ENCODE measurements around the gene OSMR.

The OSMR gene

GRCh38 chr5:38845526-38846378 lies at the start of gene OSMR:
Gene OSMR, plus strand, starts transcription at chr5:38846012. Its CDS starts 23,033 bp downstream, at chr5:38869045.
- no peak for DNase-seq (ENCODE audit: low read depth)

DNA sequence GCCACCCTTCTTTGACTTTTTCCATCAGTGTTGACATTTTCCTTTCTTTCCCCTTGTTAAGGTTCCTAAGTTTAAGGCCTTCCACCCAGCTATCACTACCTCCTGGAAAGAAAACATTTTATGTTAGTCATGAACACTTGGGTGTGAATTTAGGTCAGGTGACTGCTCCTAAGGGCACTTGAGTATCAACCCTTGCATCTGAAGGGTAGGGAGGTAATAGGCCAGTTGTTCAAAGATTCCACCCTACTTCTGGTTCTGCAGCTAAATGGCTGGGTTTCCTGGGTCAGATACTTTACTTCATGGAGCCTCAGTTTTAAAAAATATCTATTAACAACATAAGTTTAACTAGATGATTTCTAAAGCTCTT lies 49.1 kb upstream of the OSMR start:
- no peak for DNase-seq (ENCODE audit: low read depth)

- DNase-seq (ENCODE audit: low read depth) = no peak
Measured at GRCh38 chr5:38797838-38798237, 48.0 kb upstream of the OSMR start.

- no peak for DNase-seq (ENCODE audit: low read depth)
Measured at GRCh38 chr5:38799556-38800377, 46.0 kb upstream of the OSMR start.

- no peak for DNase-seq (ENCODE audit: low read depth)
Measured at GRCh38 chr5:38800515-38800914, 45.3 kb upstream of the OSMR start.

DNA sequence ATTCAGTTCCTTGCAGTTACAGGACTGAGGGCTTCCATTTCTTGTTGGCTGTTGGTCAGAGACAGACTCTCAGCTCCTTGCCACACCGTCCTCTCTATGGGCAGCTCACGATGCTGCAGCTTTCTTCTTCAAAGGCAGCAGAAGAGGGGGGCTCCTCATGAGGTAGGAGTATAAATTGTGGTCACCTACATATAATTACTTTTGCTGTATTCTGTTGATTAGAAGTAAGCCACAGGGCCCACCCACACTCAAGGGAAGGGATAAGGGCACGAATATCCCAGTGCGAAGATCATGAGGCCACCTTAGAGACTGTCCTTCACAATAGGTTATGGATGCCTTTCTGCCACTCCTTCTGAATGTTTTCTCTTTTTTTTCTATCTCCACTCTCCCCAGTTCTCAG lies 43.7 kb upstream of the OSMR start:
- DNase-seq (ENCODE audit: low read depth) = no peak

GRCh38 chr5:38803246-38803645 lies 42.6 kb upstream of the OSMR start:
- DNase-seq (ENCODE audit: low read depth) = no peak

DNA sequence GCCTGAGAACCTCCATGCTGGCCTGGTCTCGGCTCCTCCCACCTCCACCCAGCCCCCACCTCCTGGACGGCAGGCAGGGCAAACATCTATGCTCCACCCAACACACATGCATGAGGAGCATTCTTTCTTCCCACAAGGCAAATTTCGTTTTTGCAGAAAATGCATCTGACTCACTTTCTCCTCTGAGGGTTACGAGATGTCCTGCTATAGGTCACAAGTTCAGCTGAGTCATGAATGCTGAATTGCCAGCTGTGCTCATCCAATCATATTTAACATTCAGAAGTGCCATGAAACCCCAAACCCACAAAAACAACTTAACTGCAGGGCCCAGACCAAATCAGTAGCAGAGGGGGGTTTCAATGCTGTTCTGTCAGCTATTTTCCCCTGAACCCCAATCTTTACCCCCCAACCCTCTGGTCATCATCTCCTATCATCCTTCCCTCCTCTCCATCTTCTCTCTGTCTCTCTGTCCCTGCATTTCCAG lies 39.0 kb upstream of the OSMR start:
- DNase-seq (ENCODE audit: low read depth) = no peak

GRCh38 chr5:38807570-38808483 lies 38.0 kb upstream of the OSMR start:
- DNase-seq (ENCODE audit: low read depth) = no peak

GRCh38 chr5:38808666-38809343 lies 37.0 kb upstream of the OSMR start:
- no peak for DNase-seq (ENCODE audit: low read depth)

DNA sequence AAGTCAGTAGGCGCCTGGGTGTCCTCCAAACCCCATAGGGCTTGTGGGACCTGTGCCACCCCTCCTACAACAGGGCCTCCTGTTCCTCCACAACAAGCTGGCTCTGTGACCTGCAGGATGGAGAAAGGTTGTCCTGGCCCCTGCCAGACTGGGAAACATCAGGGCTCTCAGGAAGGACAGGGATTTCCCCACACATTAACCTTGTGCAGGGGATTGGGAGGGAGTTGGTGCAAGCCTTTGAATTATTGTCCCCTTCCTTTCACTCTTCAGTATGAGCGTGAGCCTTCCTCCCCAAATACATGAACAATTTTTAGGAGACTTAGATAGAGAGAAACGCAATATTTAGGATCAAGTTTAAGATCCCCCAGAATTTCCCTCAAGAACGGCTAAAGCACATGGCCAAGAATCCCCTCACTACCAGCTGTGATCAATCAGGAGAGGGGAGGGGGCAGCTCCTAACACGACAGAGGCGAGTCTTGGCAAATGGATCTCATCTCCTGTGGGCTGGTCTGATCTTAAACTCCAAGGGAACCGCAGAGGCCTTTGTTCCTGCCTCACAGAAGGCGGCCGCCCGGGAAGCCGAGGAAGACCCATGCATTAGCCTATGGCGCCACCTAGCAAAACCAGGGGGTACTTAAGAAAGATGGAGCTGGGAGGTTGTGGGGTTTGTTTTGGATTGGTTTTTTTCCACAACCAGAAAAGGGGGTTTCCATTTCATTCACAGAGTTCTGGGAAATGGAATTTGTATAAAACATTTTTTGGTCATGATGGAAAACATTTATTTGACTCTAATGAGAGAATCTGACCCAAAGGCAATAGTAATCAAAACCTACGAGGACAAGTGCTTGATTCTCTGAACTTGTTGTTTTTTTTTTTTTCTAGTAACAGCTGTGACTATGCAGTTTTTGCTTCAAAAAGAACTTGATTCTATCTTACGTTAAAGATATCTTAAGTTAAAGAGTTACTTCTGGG lies 36.1 kb upstream of the OSMR start:
- DNase-seq (ENCODE audit: low read depth) = no peak

GRCh38 chr5:38814879-38815278 lies 30.9 kb upstream of the OSMR start:
- DNase-seq (ENCODE audit: low read depth) = no peak

- DNase-seq (ENCODE audit: low read depth) = no peak
Measured at GRCh38 chr5:38816083-38817030, 29.5 kb upstream of the OSMR start.

DNA sequence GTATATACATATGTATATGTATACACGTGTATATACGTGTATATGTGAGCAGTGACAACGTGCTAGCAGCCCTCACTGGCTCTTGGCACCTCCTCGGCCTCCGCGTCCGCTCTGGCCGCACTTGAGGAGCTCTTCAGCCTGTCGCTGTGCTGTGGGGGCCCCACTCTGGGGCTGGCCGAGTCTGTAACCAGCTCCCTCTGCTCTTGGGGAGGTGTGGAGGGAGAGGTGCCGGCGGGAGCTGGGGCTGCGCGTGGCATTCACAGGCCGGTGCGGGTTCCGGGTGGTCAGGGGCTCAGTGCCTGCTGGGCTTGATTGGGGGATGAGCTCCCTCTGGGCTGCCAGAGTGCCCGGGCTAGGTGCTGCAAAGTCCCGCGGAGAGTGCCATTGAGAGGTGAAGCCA lies 24.1 kb upstream of the OSMR start:
- no peak for DNase-seq (ENCODE audit: low read depth)

DNA sequence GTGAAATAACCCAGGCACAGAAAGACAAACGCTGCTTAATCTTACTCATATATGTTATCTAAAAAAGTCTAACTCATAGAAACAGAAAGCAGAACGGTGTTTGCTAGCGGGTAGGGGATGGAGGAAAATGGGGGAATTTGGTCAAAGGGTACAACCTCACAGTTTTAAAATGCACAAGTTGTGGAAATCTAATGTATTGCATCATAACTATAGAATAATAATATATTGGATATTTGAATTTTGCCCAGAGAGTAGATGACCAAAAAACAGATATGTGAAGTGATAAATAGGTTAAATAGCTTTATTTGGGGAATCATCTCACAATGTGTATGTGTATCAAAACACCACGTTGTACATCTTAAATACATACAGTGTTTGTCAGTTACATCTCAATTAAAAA lies 22.3 kb upstream of the OSMR start:
- no peak for DNase-seq (ENCODE audit: low read depth)

GRCh38 chr5:38824821-38825220 lies 21.0 kb upstream of the OSMR start:
- no peak for DNase-seq (ENCODE audit: low read depth)

GRCh38 chr5:38825494-38825893 lies 20.3 kb upstream of the OSMR start:
- DNase-seq (ENCODE audit: low read depth) = no peak

DNA sequence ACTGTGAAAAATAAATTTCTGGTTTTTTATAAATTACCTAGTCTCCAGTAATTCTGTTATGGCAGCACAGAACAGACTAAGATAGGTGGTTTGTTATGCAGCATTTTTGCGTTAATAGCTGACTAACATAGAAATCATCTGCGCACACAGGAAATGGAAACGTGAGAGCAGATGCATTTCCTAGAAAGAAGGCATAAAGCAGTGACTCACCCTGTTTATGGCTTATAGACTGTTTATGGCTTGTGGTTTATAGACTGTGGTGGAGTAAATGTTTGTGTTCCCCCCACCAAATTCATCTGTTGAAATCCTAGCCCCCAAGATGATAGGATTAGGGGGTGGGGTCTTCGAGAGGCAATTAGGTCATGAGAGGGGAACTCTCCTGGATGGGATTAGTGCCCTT lies 18.3 kb upstream of the OSMR start:
- DNase-seq (ENCODE audit: low read depth) = no peak

- no peak for DNase-seq (ENCODE audit: low read depth)
Measured at GRCh38 chr5:38830521-38831051, 15.2 kb upstream of the OSMR start.
